ENCODE measurements around the gene APOA5. TPM values are rescaled to one million over a fixed set of nuclear protein-coding genes. Genes with fewer than 3 reads are reported as not detected.

Gene APOA5
- total and polyA plus RNA-seq, 9 of the 15 experiments (the other 6 are each of a cell fraction or from before 2014, with no cell fraction given) = not detected

DNA sequence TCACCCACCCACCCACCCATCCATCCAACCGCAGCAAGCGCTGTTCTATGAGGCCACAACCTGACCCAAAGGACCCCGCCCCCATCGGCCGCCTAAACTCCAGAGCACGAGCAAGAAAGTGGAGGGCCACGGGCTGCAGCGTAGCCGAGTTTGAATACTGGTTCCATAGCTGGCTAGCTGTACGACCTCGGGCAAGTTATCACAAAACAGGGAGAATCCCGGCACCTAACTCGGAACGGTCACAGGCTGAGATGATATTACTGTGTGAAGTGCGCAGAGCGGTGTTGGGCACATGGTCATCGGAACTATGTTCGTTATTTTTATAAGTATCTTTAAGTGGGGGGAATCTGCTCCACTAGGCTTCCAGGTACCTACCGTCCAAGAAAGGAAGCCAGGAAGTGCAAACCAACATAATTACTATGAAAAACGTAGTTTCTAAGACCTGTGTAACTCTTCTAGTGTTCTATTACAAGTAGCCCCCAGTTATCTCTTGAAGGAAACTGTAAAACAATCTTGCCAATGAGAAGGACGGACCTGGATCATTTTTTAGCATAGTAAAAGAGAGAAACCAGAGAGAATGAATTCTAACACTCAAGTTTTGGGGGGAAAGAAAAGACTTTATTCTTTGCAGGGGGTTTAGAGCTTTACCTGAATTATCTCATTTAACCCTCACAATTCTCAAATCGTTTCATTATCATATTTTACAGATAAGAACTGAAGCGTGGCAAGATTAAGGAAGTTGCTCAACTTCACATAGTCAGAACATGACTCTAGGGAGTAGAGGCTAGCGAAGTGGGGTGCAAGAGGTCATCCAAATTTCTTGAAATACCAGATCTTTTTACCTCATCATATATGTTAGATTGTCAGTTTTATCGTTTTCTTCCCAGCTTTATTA lies 18.2 kb downstream of the APOA5 start (continued):
- TF ChIP-seq, protein P1, sequence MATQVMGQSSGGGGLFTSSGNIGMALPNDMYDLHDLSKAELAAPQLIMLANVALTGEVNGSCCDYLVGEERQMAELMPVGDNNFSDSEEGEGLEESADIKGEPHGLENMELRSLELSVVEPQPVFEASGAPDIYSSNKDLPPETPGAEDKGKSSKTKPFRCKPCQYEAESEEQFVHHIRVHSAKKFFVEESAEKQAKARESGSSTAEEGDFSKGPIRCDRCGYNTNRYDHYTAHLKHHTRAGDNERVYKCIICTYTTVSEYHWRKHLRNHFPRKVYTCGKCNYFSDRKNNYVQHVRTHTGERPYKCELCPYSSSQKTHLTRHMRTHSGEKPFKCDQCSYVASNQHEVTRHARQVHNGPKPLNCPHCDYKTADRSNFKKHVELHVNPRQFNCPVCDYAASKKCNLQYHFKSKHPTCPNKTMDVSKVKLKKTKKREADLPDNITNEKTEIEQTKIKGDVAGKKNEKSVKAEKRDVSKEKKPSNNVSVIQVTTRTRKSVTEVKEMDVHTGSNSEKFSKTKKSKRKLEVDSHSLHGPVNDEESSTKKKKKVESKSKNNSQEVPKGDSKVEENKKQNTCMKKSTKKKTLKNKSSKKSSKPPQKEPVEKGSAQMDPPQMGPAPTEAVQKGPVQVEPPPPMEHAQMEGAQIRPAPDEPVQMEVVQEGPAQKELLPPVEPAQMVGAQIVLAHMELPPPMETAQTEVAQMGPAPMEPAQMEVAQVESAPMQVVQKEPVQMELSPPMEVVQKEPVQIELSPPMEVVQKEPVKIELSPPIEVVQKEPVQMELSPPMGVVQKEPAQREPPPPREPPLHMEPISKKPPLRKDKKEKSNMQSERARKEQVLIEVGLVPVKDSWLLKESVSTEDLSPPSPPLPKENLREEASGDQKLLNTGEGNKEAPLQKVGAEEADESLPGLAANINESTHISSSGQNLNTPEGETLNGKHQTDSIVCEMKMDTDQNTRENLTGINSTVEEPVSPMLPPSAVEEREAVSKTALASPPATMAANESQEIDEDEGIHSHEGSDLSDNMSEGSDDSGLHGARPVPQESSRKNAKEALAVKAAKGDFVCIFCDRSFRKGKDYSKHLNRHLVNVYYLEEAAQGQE (IDR thresholded peaks at IDR 0.05; ENCODE audit: borderline replicate concordance) = no peak
- TF ChIP-seq, protein P1 (CRISPR knock-in tag; IDR thresholded peaks at IDR 0.05; ENCODE audit: low read depth) = no peak
- 0 out of 4 replicates have a peak, but pooled peaks of 1 of the 2 experiments have one; percentile 18 for TF ChIP-seq RCOR1 (IDR thresholded peaks at IDR 0.05; ENCODE audit: borderline replicate concordance in 1 of 2, low read depth in 2 of 2, low read length in 2 of 2)
- TF ChIP-seq TEAD4 (IDR thresholded peaks at IDR 0.05; ENCODE audit: low read length) = 0 out of 2 replicates have a peak, but pooled peaks have one; percentile 30
- TF ChIP-seq TEAD4 (CRISPR knock-in tag; IDR thresholded peaks at IDR 0.05; ENCODE audit: borderline replicate concordance) = no peak
- peak in 1 of 2 experiments; percentile 22 for TF ChIP-seq E2F6 (IDR thresholded peaks at IDR 0.05; ENCODE audit: borderline replicate concordance in 1 of 2, extremely low read depth in 1 of 2, insufficient read depth in 1 of 2, insufficient read length in 1 of 2, low read depth in 1 of 2, low read length in 1 of 2, poor library complexity in 1 of 2, severe bottlenecking in 1 of 2)
- peak; percentile 52; the same call in 1 of the 2 replicates for TF ChIP-seq CEBPG (CRISPR knock-in tag; IDR thresholded peaks at IDR 0.05)
- TF ChIP-seq CEBPG (tag; conservative IDR thresholded peaks at IDR 0.05 in 1 of 2, IDR thresholded peaks at IDR 0.05 in 1 of 2) = peak; percentile 67; a peak in 2 of 4 replicates
- TF ChIP-seq ZC3H4 (CRISPR knock-in tag; IDR thresholded peaks at IDR 0.05; ENCODE audit: borderline replicate concordance) = no peak
- peak; percentile 30 for TF ChIP-seq MAX (CRISPR knock-in tag; IDR thresholded peaks at IDR 0.05)
- no peak for TF ChIP-seq MAFG (tag; conservative IDR thresholded peaks at IDR 0.05)
- no peak for TF ChIP-seq RBM15 (IDR thresholded peaks at IDR 0.05; ENCODE audit: insufficient read depth, low read length)
- TF ChIP-seq NRF1 (conservative IDR thresholded peaks at IDR 0.05 in 1 of 2, IDR thresholded peaks at IDR 0.05 in 1 of 2) = peak in 1 of 2 experiments; percentile 27; a peak in 1 of 4 replicates
- peak; percentile 18; the same call in 1 of the 2 replicates for TF ChIP-seq NFRKB (IDR thresholded peaks at IDR 0.05; ENCODE audit: low read depth)

Data from K562 (cell line).